Measurements from ENCODE around the gene ARID3B.

- TF ChIP-seq CTCF (IDR thresholded peaks at IDR 0.05; ENCODE audit: insufficient read depth, low read length) = no peak
- no peak for TF ChIP-seq REST (IDR thresholded peaks at IDR 0.05; ENCODE audit: insufficient replicate concordance, low read depth)
- no peak for TF ChIP-seq POLR2AphosphoS5 (IDR thresholded peaks at IDR 0.05; ENCODE audit: low read depth)
- no peak for TF ChIP-seq GABPA (IDR thresholded peaks at IDR 0.05; ENCODE audit: low read depth)
- no peak for TF ChIP-seq SPI1 (IDR thresholded peaks at IDR 0.05; ENCODE audit: borderline replicate concordance, low read depth)
These were observed 34.5 kb upstream of the ARID3B start for GRCh38 chr15:74506515-74506840.

Data from HL-60 (cell line).